Peyer's patch (tissue), 4 donors: ENCODE measurements around the gene NRXN3. TPM values are rescaled to one million over a fixed set of nuclear protein-coding genes. Genes with fewer than 3 reads are reported as not detected.

ENCODE experiments used
- DNase-seq, 3 donors: peaks; one replicate each; pipeline ENCODE4 v3.0.0-alpha.2; 2017 to 2019
- H3K27ac ChIP-seq, 4 donors: fragments of 200-600 bp; sonication (generic); one replicate each; pipeline ENCODE4 v1.5.1; 2016 to 2019
- H3K27me3 ChIP-seq, 2 donors: fragments of 200-600 bp; sonication (generic); one replicate each; pipeline ENCODE4 v1.5.1; 2019
- H3K36me3 ChIP-seq, 3 donors: fragments of 200-600 bp; sonication (generic); one replicate each; pipeline ENCODE4 v1.5.1; 2016 to 2019
- H3K4me1 ChIP-seq, 4 donors: fragments of 200-600 bp; sonication (generic); one replicate each; pipeline ENCODE4 v1.5.1; 2016 to 2019
- H3K4me3 ChIP-seq, 4 donors: fragments of 200-600 bp; sonication (generic); 1 replicate in 3 of 4; 2 replicates in 1 of 4; pipeline ENCODE4 v1.5.1; 2016 to 2019; ENCODE audit warnings: mild to moderate bottlenecking in 1 of 4
- H3K9me3 ChIP-seq, 4 donors: fragments of 200-600 bp; sonication (generic); one replicate each; pipeline ENCODE4 v1.5.1; 2016 to 2019; ENCODE audit warnings: mild to moderate bottlenecking in 1 of 4
- POLR2A ChIP-seq, 2 donors: fragments of 450-650 bp; IDR thresholded peaks; one replicate each; pipeline ENCODE4 v1.5.1; 2017; ENCODE audit warnings: antibody characterized with exemption in 2 of 2, mild to moderate bottlenecking in 2 of 2, moderate library complexity in 2 of 2
- total RNA-seq, 4 donors: library from RNA; depleted of rRNA; stranded (reverse); fragments of >200 nt; gene quantifications; one replicate each; pipeline ENCODE4 v1.1.0, GENCODE V29; 2016
- TF ChIP-seq, protein P1 (sequence below), 6 experiments: fragments of 450-650 bp in 4 of 6; fragments of 200-600 bp in 2 of 6; sonication (generic) in 1 of 6; IDR thresholded peaks; one replicate each; pipeline ENCODE4 v1.5.1; 2017 to 2019; ENCODE audit warnings: antibody characterized with exemption in 6 of 6, mild to moderate bottlenecking in 3 of 6, moderate library complexity in 1 of 6

The NRXN3 gene
- total RNA-seq, 4 donors from 2014 or later: 1.6 to 10.2 (median 4.4) TPM

GRCh38 chr14:79157369-79157768 is 987.2 kb downstream of the NRXN3 start:
- DNase-seq: no peak
- no peak overlapping the region for H3K27ac ChIP-seq
- H3K9me3 ChIP-seq: no peaks in the 10 kb centered on the region
- TF ChIP-seq, protein P1, sequence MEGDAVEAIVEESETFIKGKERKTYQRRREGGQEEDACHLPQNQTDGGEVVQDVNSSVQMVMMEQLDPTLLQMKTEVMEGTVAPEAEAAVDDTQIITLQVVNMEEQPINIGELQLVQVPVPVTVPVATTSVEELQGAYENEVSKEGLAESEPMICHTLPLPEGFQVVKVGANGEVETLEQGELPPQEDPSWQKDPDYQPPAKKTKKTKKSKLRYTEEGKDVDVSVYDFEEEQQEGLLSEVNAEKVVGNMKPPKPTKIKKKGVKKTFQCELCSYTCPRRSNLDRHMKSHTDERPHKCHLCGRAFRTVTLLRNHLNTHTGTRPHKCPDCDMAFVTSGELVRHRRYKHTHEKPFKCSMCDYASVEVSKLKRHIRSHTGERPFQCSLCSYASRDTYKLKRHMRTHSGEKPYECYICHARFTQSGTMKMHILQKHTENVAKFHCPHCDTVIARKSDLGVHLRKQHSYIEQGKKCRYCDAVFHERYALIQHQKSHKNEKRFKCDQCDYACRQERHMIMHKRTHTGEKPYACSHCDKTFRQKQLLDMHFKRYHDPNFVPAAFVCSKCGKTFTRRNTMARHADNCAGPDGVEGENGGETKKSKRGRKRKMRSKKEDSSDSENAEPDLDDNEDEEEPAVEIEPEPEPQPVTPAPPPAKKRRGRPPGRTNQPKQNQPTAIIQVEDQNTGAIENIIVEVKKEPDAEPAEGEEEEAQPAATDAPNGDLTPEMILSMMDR (IDR thresholded peaks at IDR 0.05): no peak
- H3K36me3 ChIP-seq: no peaks in the 10 kb centered on the region
- H3K4me1 ChIP-seq: no peaks in the 10 kb centered on the region
- H3K4me3 ChIP-seq: no peak overlapping the region
- no peaks in the 10 kb centered on the region for H3K27me3 ChIP-seq

GRCh38 chr14:79161571-79161970 is 991.4 kb downstream of the NRXN3 start:
- H3K4me1 ChIP-seq: no peaks in the 10 kb centered on the region
- no peaks in the 10 kb centered on the region for H3K27me3 ChIP-seq
- no peak for DNase-seq
- H3K36me3 ChIP-seq: no peaks in the 10 kb centered on the region
- H3K4me3 ChIP-seq: no peak overlapping the region
- no peaks in the 10 kb centered on the region for H3K9me3 ChIP-seq
- no peak overlapping the region for H3K27ac ChIP-seq
- TF ChIP-seq, protein P1 (IDR thresholded peaks at IDR 0.05): no peak
- no peak for TF ChIP-seq POLR2A (IDR thresholded peaks at IDR 0.05)

DNA sequence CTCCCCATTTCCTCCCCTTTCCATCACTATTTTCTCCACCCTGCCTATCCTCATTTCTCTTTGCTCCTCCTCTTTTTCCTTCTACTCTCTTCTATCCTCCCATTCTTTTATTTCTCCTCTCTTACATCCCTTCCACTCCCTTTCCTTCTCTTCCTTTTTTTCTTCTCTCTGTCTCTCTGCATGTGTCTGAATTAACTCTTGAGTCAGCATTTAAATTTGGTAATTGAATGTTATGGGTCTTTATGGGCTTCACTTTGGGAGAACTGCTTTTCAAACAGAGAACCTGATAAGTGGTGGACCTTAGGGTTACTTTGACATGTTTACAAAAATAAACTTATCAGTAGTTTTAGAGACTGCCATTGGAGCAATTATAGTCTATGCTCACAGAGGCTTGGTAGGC is 992.7 kb downstream of the NRXN3 start:
- Histone ChIP-seq H3K4me1 (no peaks in the 10 kb centered on the region), H3K36me3 (no peaks in the 10 kb centered on the region), H3K9me3 (no peaks in the 10 kb centered on the region), H3K27ac (no peak overlapping the region), H3K27me3 (no peaks in the 10 kb centered on the region), H3K4me3 (no peak overlapping the region)
- no peak for DNase-seq
- TF ChIP-seq, protein P1 (IDR thresholded peaks at IDR 0.05): no peak
- no peak for TF ChIP-seq POLR2A (IDR thresholded peaks at IDR 0.05)

DNA sequence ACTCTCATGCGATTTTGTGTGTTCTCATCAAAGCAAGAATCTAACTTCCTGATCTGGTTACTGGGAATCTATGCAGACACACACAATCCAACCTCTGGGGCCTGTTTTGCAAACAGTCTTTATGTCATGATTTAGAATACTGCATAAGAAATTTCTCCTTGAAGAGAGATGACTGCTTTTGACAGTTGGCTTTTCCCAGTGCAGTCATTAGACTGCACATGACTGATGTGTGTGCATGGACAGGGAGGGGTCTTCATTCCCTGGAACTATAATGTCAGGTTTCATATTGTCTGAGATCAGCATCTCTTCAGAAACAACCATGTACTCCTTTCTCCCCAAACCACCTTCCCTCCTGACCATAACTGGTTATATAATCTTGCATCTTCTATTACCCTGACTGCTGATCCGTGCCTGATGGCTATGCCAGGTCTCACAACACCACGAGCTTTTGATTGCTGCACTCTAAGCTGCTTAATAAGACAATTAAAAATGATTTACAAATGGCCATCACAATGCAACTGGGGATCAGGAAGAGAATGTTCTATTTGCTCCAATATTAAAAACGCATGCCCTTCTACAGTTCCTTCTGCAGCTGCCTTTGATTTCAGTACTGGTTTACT is 995.4 kb downstream of the NRXN3 start:
- H3K4me1 ChIP-seq: no peaks in the 10 kb centered on the region
- H3K4me3 ChIP-seq: no peak overlapping the region
- no peak for TF ChIP-seq POLR2A (IDR thresholded peaks at IDR 0.05)
- TF ChIP-seq, protein P1 (IDR thresholded peaks at IDR 0.05): no peak
- no peaks in the 10 kb centered on the region for H3K9me3 ChIP-seq
- no peaks in the 10 kb centered on the region for H3K36me3 ChIP-seq
- H3K27ac ChIP-seq: no peak overlapping the region
- DNase-seq: no peak
- no peaks in the 10 kb centered on the region for H3K27me3 ChIP-seq

DNA sequence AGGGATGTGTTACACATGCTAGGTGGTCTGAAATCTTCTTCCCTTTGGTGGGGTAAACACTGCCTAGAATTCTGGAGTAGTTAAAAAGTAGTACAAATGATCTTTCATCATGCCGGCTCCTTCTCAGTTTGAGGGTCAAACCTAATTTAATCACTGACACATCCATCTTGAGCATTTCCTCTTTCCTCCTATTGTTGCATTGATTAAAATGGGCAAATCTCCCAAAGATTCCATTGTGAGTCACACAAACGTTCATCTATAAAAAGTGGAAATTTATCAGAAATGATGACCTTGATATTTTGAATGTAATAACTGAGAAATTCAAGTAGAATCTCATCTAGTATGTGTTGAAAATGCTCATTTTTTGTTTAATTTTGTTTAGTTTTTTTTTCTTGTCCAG is 996.0 kb downstream of the NRXN3 start:
- TF ChIP-seq POLR2A (IDR thresholded peaks at IDR 0.05): no peak
- TF ChIP-seq, protein P1 (IDR thresholded peaks at IDR 0.05): no peak

GRCh38 chr14:79167957-79168356 is 997.8 kb downstream of the NRXN3 start:
- DNase-seq: no peak
- Histone ChIP-seq H3K9me3 (no peaks in the 10 kb centered on the region), H3K4me3 (no peak overlapping the region), H3K4me1 (no peaks in the 10 kb centered on the region), H3K36me3 (no peaks in the 10 kb centered on the region), H3K27me3 (no peaks in the 10 kb centered on the region), H3K27ac (no peak overlapping the region)
- TF ChIP-seq, protein P1 (IDR thresholded peaks at IDR 0.05): no peak
- no peak for TF ChIP-seq POLR2A (IDR thresholded peaks at IDR 0.05)

More for the DNA sequence above, 996.0 kb downstream of the NRXN3 start:
- Histone ChIP-seq H3K9me3 (no peaks in the 10 kb centered on the region), H3K27me3 (no peaks in the 10 kb centered on the region), H3K4me1 (no peaks in the 10 kb centered on the region), H3K36me3 (no peaks in the 10 kb centered on the region), H3K27ac (no peak overlapping the region), H3K4me3 (no peak overlapping the region)
- DNase-seq: no peak
